A549 (cell line): ENCODE data around the gene SLC48A1.

Experiments
- CTCF ChIP-seq: fragments of >200 bp; sonication (Bioruptor Twin); formaldehyde crosslinking; IDR thresholded peaks from 3 replicates; pipeline ENCODE4 v1.5.1; 2016
- POLR2A ChIP-seq: IDR thresholded peaks from 2 replicates; pipeline ENCODE4 v1.6.1; 2012; ENCODE audit warnings: mild to moderate bottlenecking, low read length

DNA sequence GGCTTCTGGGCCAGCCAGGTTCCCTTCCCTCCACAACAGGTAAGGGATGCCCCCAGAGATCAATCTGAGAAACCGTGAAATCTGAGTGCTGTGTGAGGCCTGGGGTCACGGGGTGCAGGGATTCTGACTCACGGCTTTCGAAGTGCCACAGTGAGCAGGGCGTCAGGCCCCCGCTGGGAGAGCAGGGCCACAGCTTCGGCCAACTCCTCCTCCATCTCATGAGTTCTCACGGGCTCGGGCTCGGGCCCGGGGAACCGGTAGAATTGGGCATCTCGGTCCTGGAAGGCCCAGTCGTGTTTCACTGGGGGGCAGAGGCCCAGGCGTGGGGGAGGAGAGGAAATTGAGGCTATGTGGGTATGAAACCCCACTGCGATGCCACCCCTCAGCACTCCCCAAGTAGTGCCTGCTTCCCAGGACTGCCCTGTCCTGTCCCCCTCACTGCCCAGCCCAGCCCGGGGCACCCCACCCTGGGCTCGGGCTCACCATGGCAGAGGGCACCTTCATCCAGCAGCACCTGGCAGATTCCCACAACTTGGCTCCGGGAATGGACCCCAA, 22.0 kb upstream of the SLC48A1 start:
- TF ChIP-seq CTCF (no peak), POLR2A (no peak)
